SKM-1 treated with dmso at 0.1 percent for 144 hours (cell line): ENCODE data around the gene MIEF1.

Experiments used
- DNase-seq: peaks from one replicate; lab custom pipeline; 2025; ENCODE audit not compliant: unreplicated experiment; lab: John Stamatoyannopoulos, UW

The MIEF1 gene

GRCh38 chr22:39470451-39471291, 31.4 kb upstream of the MIEF1 start:
- no peak for DNase-seq

DNA sequence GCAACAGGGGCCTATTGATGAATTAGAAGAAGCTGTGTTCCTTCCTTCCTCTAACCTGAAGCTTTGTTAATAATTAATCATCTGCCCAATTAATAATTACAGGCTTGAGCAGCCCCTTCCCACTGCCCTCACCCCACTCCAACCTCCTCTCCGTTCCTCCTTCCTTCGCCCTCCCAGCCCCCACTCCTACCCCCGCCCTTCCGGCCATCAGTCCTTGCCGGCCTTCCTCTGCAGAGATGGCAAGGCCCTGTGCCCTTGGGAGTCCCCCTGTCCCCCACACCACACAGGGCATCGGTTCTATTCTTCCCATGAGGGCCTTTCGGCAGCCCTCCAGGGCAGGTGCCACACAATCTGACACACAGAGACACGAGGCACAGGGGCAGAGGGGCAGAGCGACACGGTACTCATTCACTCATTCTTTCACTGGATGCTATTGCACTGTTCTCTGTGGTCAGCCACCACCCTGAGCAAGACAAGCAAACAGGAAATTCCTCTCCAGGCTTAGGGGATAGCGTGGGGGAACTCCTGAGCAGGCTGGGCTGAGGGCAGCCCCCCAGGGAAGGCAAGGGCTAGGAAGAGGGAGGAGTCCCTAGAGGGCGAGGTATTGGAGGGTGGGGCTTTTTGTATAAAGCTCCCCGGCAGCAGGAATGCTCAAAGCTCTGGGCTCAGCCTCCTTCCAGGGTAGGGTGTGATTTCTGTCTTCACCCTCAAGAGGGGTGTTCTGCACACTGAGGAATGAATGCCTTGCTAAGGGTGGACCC, 30.5 kb upstream of the MIEF1 start:
- DNase-seq: peak; percentile 65

DNA sequence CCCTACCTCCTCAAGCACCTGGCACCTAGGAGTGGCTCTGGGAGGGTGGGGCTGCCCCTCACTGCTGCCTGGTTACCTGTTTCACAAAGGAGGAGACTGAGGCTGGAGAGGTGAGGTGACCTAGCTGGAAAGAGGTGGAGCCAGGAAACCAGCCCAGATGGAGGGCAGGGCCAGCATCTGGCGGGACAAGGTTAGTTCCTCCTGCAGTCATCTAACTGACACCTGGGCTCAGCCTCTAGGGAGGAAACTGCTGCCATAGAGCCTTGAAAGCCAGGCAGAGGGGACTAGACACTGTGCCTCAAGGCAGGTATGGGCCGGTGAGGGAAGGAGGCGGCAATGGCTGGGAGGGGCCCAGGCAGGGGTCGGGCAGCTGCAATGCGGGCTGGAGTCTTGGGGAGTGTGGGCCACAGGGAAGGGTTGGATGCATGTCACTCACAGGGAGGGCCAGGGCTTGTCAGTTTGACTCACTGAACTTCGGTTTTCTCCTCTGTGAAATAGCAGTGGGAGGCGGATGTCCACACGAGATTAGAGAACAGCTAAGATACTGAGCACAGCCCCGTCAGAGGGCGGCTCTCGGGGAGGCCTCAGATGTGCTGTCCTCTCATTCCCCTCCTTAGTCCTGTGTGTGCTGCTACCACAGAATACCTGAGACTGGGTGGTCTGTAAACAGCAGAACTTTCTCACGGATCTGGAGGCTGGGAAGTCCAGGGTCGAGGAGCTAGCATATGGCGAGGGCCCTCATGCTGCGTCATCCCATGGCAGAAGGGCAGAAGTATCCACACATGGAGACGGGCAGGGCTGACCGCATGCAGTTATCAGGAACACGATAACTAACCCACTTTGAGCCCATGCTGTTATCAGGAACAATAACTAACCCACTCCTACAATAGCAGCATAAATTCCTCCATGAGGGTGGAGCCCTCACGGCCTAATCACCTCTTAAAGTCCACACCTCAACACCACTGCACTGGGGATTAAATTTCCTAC, 29.2 kb upstream of the MIEF1 start:
- DNase-seq: no peak

DNA sequence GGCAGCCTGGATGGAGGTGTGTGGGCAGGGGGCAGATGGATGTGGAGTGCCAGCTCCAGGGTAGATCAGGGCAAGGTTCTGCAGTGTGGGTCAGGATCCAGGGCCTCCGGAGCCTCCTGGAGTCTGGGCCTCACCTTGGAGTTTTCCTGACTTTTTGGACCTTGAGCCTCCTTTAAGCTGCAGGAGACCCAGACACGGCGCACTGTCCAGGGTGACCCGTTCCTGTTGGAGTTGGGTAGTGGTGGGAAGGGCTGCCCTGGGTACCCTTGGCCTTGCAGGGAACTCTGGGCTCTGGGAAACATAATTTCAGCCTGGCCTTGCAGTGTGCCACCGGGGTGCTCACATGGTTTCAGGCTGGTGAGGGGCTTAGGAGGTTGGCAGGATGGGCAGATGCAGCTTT, 28.2 kb upstream of the MIEF1 start:
- no peak for DNase-seq

DNA sequence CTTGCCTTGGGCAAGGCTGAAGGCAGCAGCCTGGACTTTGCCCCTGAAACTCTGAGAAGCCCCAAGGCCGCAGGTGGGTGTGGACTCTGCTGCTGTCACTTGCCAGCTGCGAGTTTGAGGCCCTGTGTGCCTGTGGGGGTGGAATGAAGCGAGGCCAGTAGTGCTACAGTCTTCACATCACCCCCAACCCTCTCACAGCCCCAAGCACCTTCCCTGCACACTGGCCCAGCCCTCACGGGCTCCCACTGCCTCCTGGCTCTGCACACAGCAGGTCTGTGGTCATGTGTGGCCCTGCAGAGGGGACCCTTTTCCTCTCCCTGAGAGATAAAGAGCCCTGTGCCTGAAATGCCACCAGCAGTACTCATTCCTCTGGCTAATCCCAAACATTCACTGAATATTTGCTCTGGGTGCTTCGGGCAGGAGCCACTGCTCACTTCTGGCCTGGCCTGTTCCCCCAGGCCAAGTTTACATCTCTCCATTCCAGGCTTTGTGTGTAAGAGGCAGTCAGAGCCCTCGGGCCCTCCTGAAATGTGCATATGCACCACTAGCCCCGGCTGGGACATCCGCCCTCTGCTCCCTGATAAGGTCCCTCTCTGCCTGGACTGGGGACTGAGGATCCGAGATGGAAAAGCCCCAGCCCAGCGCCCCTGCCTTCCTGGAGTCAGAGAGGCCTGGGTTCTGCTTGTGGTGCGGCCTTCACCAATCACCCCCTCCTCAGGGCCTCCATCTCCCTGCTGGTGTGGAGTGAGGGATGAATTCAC, 27.6 kb upstream of the MIEF1 start:
- no peak for DNase-seq

GRCh38 chr22:39475337-39475736, 26.8 kb upstream of the MIEF1 start:
- no peak for DNase-seq

- no peak for DNase-seq
Measured at GRCh38 chr22:39475902-39476301, 26.2 kb upstream of the MIEF1 start.

DNA sequence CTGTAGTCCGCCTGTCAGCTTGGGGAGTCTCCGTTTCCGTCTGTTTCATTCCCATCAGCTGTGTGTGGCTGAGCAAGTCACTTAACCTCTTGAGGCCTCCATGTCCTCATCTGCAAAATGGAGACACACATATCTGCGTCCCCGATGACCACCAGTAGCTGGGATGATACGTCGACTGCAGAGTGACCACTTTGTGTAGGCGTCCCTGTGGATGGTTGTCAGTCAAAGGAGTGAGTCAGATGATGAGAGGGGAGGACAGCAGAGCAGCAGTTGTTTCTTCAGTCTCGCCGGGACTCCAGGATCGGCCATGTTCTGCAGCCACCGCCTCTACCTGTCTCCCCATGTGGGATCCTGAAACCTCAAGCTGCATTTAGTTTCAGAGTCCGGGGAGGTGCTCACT, 25.4 kb upstream of the MIEF1 start:
- DNase-seq: no peak

DNA sequence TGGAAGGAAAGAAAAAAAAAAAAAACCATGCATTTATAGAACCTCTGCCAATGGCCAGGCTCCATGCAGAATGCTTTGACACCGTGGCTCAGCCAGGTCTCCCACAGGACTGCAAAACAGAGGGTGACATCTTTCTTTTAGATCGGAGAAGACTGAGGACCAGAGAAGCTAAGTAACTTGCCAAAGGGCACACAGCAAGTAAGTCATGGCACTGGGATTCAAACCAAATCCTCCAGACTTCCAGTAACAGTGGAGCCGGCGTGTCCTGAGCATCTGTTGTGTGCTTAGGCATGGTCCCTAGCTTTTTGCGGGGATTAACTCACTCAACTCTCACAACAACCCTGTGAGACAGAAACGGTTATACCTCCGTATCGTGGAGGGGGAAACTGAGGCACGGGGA, 24.5 kb upstream of the MIEF1 start:
- no peak for DNase-seq

GRCh38 chr22:39478441-39478850, 23.6 kb upstream of the MIEF1 start:
- DNase-seq: no peak

DNA sequence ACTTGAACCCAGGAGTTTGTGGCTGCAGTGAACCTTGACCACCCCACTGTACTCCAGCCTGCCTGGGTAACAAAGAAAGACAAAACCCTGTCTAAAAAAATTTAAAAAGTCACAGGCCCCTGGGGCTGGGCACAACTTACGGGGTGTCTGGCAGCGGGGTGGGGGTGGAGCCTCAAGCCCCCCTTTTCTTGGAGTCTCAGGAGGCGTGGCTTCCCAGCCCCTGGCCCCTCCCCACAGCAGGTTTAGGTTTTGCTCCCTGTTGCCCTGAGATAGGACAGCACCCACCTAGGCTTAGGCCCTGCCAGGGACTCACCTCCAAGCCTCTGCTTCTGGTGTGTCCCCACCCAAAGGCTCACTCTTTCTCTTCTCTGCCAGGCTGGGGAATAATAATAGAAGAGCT, 22.8 kb upstream of the MIEF1 start:
- no peak for DNase-seq

DNA sequence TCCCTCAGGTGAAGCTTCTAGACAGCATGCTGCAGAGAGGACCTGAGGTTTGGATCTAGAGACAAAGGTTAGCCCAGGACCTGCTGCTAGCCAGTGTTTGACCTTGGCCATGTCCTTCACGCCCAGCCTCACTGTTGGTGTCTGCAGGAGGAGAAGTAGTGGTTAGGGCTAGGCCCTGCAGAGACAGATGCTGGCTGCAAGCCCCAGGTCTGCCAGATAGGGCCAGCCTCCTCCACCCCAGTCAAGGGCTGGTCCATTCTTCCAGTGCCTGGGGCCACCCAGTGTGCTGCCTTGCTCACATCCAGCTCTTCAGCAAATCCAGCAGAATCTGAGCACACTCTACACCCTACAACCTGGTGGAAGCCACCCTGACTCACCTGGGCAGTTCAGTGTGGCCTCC, 21.5 kb upstream of the MIEF1 start:
- DNase-seq: no peak

- no peak for DNase-seq
Measured at GRCh38 chr22:39481054-39481453, 21.0 kb upstream of the MIEF1 start.

DNA sequence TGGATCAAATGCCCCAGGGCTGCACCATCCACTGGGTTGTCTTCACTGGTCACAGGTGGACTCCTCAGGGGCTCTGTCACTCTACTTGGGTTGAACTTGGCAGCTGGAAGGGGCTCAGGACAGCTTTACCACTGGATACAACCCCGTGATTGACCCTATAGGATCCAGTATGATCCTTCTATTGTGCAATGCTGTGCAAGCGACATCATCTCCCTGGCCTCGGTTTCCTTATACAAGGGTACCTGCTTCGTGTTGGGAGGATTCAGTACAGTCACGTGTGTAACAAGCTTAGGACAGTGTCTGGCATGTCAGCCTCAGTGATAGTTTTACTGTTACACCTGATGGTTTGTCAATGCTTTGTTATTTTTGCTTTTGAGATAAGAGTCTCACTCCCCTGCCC, 20.5 kb upstream of the MIEF1 start:
- no peak for DNase-seq

DNA sequence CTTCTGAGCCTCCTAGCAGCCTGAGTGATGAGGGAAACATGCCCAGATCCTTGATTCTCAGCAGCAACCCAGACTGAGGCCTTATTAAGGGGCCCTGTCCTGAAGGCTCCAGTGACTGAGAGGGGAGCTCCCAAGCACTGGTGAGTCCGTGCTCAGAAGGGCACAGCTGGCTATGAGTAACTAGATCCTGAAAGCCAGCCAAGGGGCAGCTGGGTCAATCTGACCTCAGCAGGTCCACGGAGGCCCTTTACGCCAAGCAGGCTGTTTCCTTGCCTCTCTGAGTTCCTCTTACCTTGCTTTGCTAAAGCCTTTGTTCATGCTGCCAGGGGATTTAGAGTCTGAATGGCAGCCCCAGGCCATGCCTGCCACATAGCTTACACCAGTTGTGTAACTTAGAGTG, 19.3 kb upstream of the MIEF1 start:
- no peak for DNase-seq

GRCh38 chr22:39486951-39487825, 14.9 kb upstream of the MIEF1 start:
- DNase-seq: no peak

DNA sequence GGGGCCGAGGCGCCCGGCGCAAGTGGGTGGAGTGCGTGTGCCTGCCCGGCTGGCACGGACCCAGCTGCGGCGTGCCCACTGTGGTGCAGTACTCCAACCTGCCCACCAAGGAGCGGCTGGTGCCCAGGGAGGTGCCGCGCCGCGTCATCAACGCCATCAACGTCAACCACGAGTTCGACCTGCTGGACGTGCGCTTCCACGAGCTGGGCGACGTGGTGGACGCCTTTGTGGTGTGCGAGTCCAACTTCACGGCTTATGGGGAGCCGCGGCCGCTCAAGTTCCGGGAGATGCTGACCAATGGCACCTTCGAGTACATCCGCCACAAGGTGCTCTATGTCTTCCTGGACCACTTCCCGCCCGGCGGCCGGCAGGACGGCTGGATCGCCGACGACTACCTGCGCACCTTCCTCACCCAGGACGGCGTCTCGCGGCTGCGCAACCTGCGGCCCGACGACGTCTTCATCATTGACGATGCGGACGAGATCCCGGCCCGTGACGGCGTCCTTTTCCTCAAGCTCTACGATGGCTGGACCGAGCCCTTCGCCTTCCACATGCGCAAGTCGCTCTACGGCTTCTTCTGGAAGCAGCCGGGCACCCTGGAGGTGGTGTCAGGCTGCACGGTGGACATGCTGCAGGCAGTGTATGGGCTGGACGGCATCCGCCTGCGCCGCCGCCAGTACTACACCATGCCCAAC, 14.1 kb upstream of the MIEF1 start:
- DNase-seq: no peak

DNA sequence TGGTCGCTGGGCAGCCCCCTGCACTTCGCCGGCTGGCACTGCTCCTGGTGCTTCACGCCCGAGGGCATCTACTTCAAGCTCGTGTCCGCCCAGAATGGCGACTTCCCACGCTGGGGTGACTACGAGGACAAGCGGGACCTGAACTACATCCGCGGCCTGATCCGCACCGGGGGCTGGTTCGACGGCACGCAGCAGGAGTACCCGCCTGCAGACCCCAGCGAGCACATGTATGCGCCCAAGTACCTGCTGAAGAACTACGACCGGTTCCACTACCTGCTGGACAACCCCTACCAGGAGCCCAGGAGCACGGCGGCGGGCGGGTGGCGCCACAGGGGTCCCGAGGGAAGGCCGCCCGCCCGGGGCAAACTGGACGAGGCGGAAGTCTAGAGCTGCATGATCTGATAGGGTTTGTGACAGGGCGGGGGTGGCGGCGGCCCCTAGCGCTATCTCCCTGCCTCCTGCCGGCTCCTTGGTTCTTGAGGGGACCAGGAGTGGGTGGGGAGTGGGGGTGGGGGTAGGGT, 13.5 kb upstream of the MIEF1 start:
- no peak for DNase-seq
